Epithelial cell of proximal tubule (primary cell): ENCODE measurements around the gene EMX2. TPM values are rescaled to one million over a fixed set of nuclear protein-coding genes. Genes with fewer than 3 reads are reported as not detected.

Experiments
- DNase-seq: peaks from one replicate; pipeline ENCODE4 v3.0.0-alpha.2; 2011; ENCODE audit warnings: low read depth
- H3K4me3 ChIP-seq: 2 replicates; pipeline ENCODE4 v1.5.1; 2011; ENCODE audit warnings: low read depth, mild to moderate bottlenecking, low read length
- CTCF ChIP-seq: conservative IDR thresholded peaks from 2 replicates; pipeline ENCODE4 v1.5.1; 2012; ENCODE audit warnings: low read depth, mild to moderate bottlenecking, low read length
- total RNA-seq: library from RNA; depleted of rRNA; stranded (reverse); fragments of >200 nt; gene quantifications from 2 replicates; pipeline ENCODE4 v1.2.3, GENCODE V29; 2015

EMX2 gene
- total RNA-seq, 1 donor from 2014 or later, result 10.7 TPM

GRCh38 chr10:117590101-117590875 lies 47.7 kb downstream of the EMX2 start:
- no peak for TF ChIP-seq CTCF
- DNase-seq, result no peak
- H3K4me3 ChIP-seq, result no peak overlapping the region

GRCh38 chr10:117591043-117591442 lies 48.5 kb downstream of the EMX2 start:
- no peak for TF ChIP-seq CTCF
- DNase-seq, result no peak
- H3K4me3 ChIP-seq, result no peak overlapping the region

GRCh38 chr10:117594722-117595121 lies 52.2 kb downstream of the EMX2 start:
- no peak for TF ChIP-seq CTCF
- DNase-seq, result no peak
- no peak overlapping the region for H3K4me3 ChIP-seq

GRCh38 chr10:117596706-117597105 lies 54.2 kb downstream of the EMX2 start:
- no peak for DNase-seq
- H3K4me3 ChIP-seq, result no peak overlapping the region
- no peak for TF ChIP-seq CTCF

- DNase-seq, result no peak
Measured at GRCh38 chr10:117597216-117597615, 54.7 kb downstream of the EMX2 start.

More at GRCh38 chr10:117597216-117597615, 54.7 kb downstream of the EMX2 start:
- no peak overlapping the region for H3K4me3 ChIP-seq
- TF ChIP-seq CTCF, result no peak

Other genes starting within 250 kb of the EMX2 start
- 23.6 and 23.9 TPM in 2 replicates for gene PDZD8, start 167.3 kb upstream of the EMX2 start, total RNA-seq